HepG2 (cell line): ENCODE data around the gene TFDP1. TPM values are rescaled to one million over a fixed set of nuclear protein-coding genes. Genes with fewer than 3 reads are reported as not detected.

ENCODE experiments used
- ATAC-seq: fragments of 200-7000 bp; cut with Tn5 transposase; 3 replicates; pipeline ENCODE4 v1.9.1; 2020; ENCODE audit warnings: mild to moderate bottlenecking, moderate library complexity
- BruUV-seq: library from RNA; stranded (reverse); fragments of 400-500 nt; replicated peaks from 2 replicates; lab custom pipeline; 2021; lab: Mats Ljungman, UMichigan
- CTCF ChIA-PET: fragments of 300-600 bp; formaldehyde crosslinking; extraction: SDS; loops from one replicate; lab custom pipeline; 2021; ENCODE audit warnings: low total read pairs, inconsistent platforms, low intra/inter-chr PET ratio; lab: Yijun Ruan, JAX
- POLR2A ChIA-PET: fragments of 350-600 bp; sonication (Branson Sonifier 250); formaldehyde crosslinking; loops from one replicate; lab custom pipeline; 2020; ENCODE audit warnings: antibody characterized with exemption, inconsistent platforms; lab: Yijun Ruan, JAX
- DNase-seq: peaks from one replicate; pipeline ENCODE4 v3.0.0-alpha.2; 2015; ENCODE audit warnings: low spot score
- FAIRE-seq: peaks from 3 replicates; lab custom pipeline; 2011; peaks lifted over from hg19 to GRCh38; lab: Jason Lieb, UNC
- H2AFZ ChIP-seq: one replicate; pipeline ENCODE4 v1.6.1; 2011; ENCODE audit warnings: low read length, inconsistent platforms
- H3K27ac ChIP-seq: fragments of 300-600 bp; 3 replicates; pipeline ENCODE4 v1.8.0; 2011; ENCODE audit warnings: mixed run types, mild to moderate bottlenecking, mixed read lengths, low read length, inconsistent platforms; ENCODE audit not compliant: insufficient read depth; ENCODE audit errors: extremely low read length
- H3K27me3 ChIP-seq, 2 experiments: fragments of 200-600 bp in 1 of 2; 2 replicates in 1 of 2; 3 replicates in 1 of 2; pipeline versions ENCODE4 v1.6.0 to v1.8.0; 2011; ENCODE audit warnings: low read length in 2 of 2, mild to moderate bottlenecking in 2 of 2, moderate library complexity in 2 of 2, inconsistent platforms in 1 of 2; ENCODE audit not compliant: insufficient read depth in 2 of 2, control insufficient read depth in 1 of 2
- H3K36me3 ChIP-seq, 2 experiments: fragments of 200-600 bp in 1 of 2; replicated peaks in 1 of 2; 2 replicates in 1 of 2; 3 replicates in 1 of 2; pipeline versions ENCODE4 v1.5.1 to v1.8.0; 2011; ENCODE audit warnings: low read length in 2 of 2, inconsistent platforms in 1 of 2; ENCODE audit not compliant: insufficient read depth in 2 of 2, control insufficient read depth in 1 of 2
- H3K4me1 ChIP-seq: 2 replicates; pipeline ENCODE4 v1.5.1; 2012; ENCODE audit warnings: low read length, inconsistent platforms; ENCODE audit not compliant: insufficient read depth
- H3K4me2 ChIP-seq: 2 replicates; pipeline ENCODE4 v1.6.0; 2011; ENCODE audit warnings: low read depth, low read length, inconsistent platforms
- H3K4me3 ChIP-seq, 3 experiments: fragments of 200-600 bp in 1 of 3; sonication (generic), shearing (Covaris generic) in 1 of 3; replicated peaks in 1 of 3; 2 replicates each; pipeline ENCODE4 v1.5.1; 2011 to 2016; ENCODE audit warnings: low read length in 3 of 3, inconsistent platforms in 2 of 3, low read depth in 2 of 3, mild to moderate bottlenecking in 2 of 3, control low read depth in 1 of 3, mixed read lengths in 1 of 3; ENCODE audit not compliant: insufficient read depth in 1 of 3
- H3K79me2 ChIP-seq: one replicate; pipeline ENCODE4 v1.6.1; 2011; ENCODE audit warnings: low read length, inconsistent platforms; ENCODE audit not compliant: insufficient read depth
- H3K9ac ChIP-seq: 2 replicates; pipeline ENCODE4 v1.6.0; 2011; ENCODE audit warnings: mild to moderate bottlenecking, low read depth, low read length, inconsistent platforms; ENCODE audit not compliant: insufficient read depth
- H3K9me3 ChIP-seq: 2 replicates; pipeline ENCODE4 v1.5.1; 2012; ENCODE audit warnings: mild to moderate bottlenecking, low read length
- H4K20me1 ChIP-seq: 2 replicates; pipeline ENCODE4 v1.6.0; 2011; ENCODE audit warnings: inconsistent platforms, mild to moderate bottlenecking, low read length, moderate library complexity; ENCODE audit not compliant: insufficient read depth
- BCL6 ChIP-seq: IDR thresholded peaks from 2 replicates; pipeline ENCODE4 v1.6.1; 2016; ENCODE audit warnings: missing genetic modification reagents, missing compliant biosample characterization
- GZF1 ChIP-seq: sonication (generic); formaldehyde crosslinking; IDR thresholded peaks from 2 replicates; pipeline ENCODE4 v1.5.1; 2020; ENCODE audit warnings: mild to moderate bottlenecking, missing genetic modification reagents
- HOXD1 ChIP-seq: sonication (generic); formaldehyde crosslinking; IDR thresholded peaks from 2 replicates; pipeline ENCODE4 v1.5.0; 2020; ENCODE audit warnings: missing genetic modification reagents
- MTF1 ChIP-seq: sonication (generic); formaldehyde crosslinking; IDR thresholded peaks from 2 replicates; pipeline ENCODE4 v1.5.0; 2020; ENCODE audit warnings: missing genetic modification reagents
- MZF1 ChIP-seq: sonication (generic); formaldehyde crosslinking; IDR thresholded peaks from 2 replicates; pipeline ENCODE4 v1.8.1; 2023; ENCODE audit warnings: mild to moderate bottlenecking, missing genetic modification reagents, borderline replicate concordance
- NONO ChIP-seq, 2 experiments: fragments of 450-650 bp in 1 of 2; sonication (generic) in 1 of 2; formaldehyde crosslinking in 1 of 2; IDR thresholded peaks in 1 of 2; conservative IDR thresholded peaks in 1 of 2; 2 replicates each; pipeline versions ENCODE4 v1.6.1 to v1.8.0; 2017 to 2022; ENCODE audit warnings: mild to moderate bottlenecking in 1 of 2, missing genetic modification reagents in 1 of 2, moderate library complexity in 1 of 2
- PCBP2 ChIP-seq: fragments of 200-400 bp; formaldehyde crosslinking; optimal IDR thresholded peaks from 2 replicates; pipeline ENCODE3; 2018; ENCODE audit warnings: low read length, low read depth; ENCODE audit not compliant: poor library complexity, severe bottlenecking
- SALL1 ChIP-seq: sonication (generic); formaldehyde crosslinking; IDR thresholded peaks from 2 replicates; pipeline ENCODE4 v1.8.0; 2022; ENCODE audit warnings: mild to moderate bottlenecking, missing genetic modification reagents
- SMYD3 ChIP-seq: sonication (generic); formaldehyde crosslinking; IDR thresholded peaks from 2 replicates; pipeline ENCODE4 v1.8.1; 2023; ENCODE audit warnings: mild to moderate bottlenecking, missing genetic modification reagents
- SP4 ChIP-seq: sonication (generic); formaldehyde crosslinking; IDR thresholded peaks from 2 replicates; pipeline ENCODE4 v1.8.1; 2023; ENCODE audit warnings: mild to moderate bottlenecking, missing genetic modification reagents
- TP53 ChIP-seq: sonication (generic); formaldehyde crosslinking; conservative IDR thresholded peaks from 2 replicates; pipeline ENCODE4 v1.4.0; 2020; ENCODE audit warnings: missing genetic modification reagents
- ZFP36 ChIP-seq: fragments of 150-350 bp; IDR thresholded peaks from 2 replicates; pipeline ENCODE4 v1.6.1; 2018; ENCODE audit warnings: borderline replicate concordance, low read length, low read depth; ENCODE audit not compliant: partially characterized antibody
- ZFP62 ChIP-seq: sonication (generic); formaldehyde crosslinking; IDR thresholded peaks from 2 replicates; pipeline ENCODE4 v1.4.0; 2020; ENCODE audit warnings: missing genetic modification reagents
- ZKSCAN8 ChIP-seq: IDR thresholded peaks from 2 replicates; pipeline ENCODE4 v1.6.1; 2016; ENCODE audit warnings: borderline replicate concordance, missing genetic modification reagents, missing compliant biosample characterization
- ZMAT3 ChIP-seq: sonication (generic); formaldehyde crosslinking; conservative IDR thresholded peaks from 2 replicates; pipeline ENCODE4 v1.7.0; 2021; ENCODE audit warnings: missing genetic modification reagents
- ZNF660 ChIP-seq: sonication (generic); formaldehyde crosslinking; IDR thresholded peaks from 2 replicates; pipeline ENCODE4 v1.5.1; 2020; ENCODE audit warnings: mild to moderate bottlenecking, low read depth, missing genetic modification reagents, borderline replicate concordance
- WGBS: methylation state at CpG from one replicate; pipeline ENCODE4 v1.1.6; 2017; ENCODE audit warnings: low lambda C conversion rate; 5-methylcytosine and 5-hydroxymethylcytosine counted together
- in situ Hi-C: cut with HindIII; loops from 2 replicates; pipeline ENCODE4 v1.10.0; 2017; ENCODE audit warnings: low pct_unique_long_range_greater_than_20kb; ENCODE audit not compliant: extremely low pct_ligation_motif_present
- intact Hi-C: fragments of 100-400 bp; cut with micrococcal nuclease; formaldehyde crosslinking; loops from one replicate; pipeline ENCODE4 v1.10.0; 2022; ENCODE audit not compliant: unreplicated experiment
- polyA plus RNA-seq, 8 experiments: library from polyadenylated mRNA; depleted of rRNA in 3 of 8; stranded (reverse) in 7 of 8; unstranded in 1 of 8; fragments of >200 nt; fragmentation: Illumina TruSeq in 4 of 8; extraction: Trizol in 4 of 8; gene quantifications; 2 replicates each; pipeline versions ENCODE4 v1.2.1 to v1.2.3, GENCODE V29; 2011 to 2016; ENCODE audit warnings: low read depth in 4 of 8, missing spikeins in 1 of 8, mixed read lengths in 1 of 8; ENCODE audit not compliant: insufficient read depth in 1 of 8
- total RNA-seq, 5 experiments: library from RNA; depleted of rRNA; stranded (reverse); fragments of >200 nt; fragmentation: Illumina TruSeq; extraction: Trizol; gene quantifications; 2 replicates each; pipeline ENCODE4 v1.2.3, GENCODE V29; 2016; ENCODE audit warnings: low read depth in 1 of 5

TFDP1 gene
- total and polyA plus RNA-seq, 2 of the 13 experiments (the other 11 are each of a cell fraction or from before 2014, with no cell fraction given) = 38.0 to 84.2 TPM

DNA sequence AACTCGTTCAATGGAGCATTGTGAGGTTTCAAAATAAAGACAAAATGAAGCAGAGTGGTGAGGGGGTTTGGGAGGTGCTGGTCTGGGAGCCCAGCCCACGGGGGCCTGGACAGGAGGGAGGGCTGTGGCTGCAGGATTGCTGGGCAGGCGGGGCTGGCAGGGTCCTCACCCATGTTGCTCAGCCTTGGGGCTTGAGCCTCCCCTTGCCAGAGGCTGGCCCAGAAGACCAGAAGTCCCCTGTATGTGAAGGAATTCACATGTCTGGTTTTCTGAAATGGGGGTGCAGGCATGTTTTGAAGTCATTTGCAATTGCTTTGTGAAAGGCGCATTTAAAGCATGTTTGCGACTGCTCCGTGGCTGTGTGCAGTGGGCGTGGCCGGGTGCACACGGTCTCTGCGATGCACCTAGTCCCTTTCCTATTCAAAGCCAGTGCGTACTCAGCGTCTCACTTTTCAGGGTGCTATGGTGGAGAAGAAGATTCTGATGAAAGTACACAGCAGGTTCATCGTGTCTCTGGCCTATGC lies 84.7 kb downstream of the TFDP1 start:
- Histone ChIP-seq H3K4me3 (no peak overlapping the region), H3K27ac (no peak overlapping the region), H3K36me3 (no peaks in the 10 kb centered on the region), H3K27me3 (peaks cover 7 to 51% of the 10 kb centered on the region in 2 experiments; a peak in 4 of 5 replicates), H4K20me1 (no peaks in the 10 kb centered on the region), H3K9me3 (no peaks in the 10 kb centered on the region), H2AFZ (no peak overlapping the region), H3K4me1 (peaks cover 9% of the 10 kb centered on the region), H3K79me2 (no peaks in the 10 kb centered on the region), H3K9ac (no peak overlapping the region), H3K4me2 (no peak overlapping the region)
- FAIRE-seq = no peak
- in situ Hi-C loops = no loop called here
- POLR2A ChIA-PET = no interaction called here
- CTCF ChIA-PET = no interaction called here
- no TSS peak for BruUV-seq
- intact Hi-C loops = no loop called here
- 26% methylated on average over 12 of the region's 13 CpGs for WGBS
- no peak for ATAC-seq
- TF ChIP-seq SMYD3 (no peak), ZFP36 (no peak), GZF1 (CRISPR knock-in tag) (no peak), ZFP62 (CRISPR knock-in tag) (no peak), SP4 (CRISPR knock-in tag) (no peak), NONO (IDR thresholded peaks at IDR 0.05) (no peak), NONO (CRISPR knock-in tag; conservative IDR thresholded peaks at IDR 0.05) (no peak), BCL6 (CRISPR knock-in tag) (no peak), ZNF660 (no peak), ZKSCAN8 (CRISPR knock-in tag) (no peak), MTF1 (CRISPR knock-in tag) (no peak), MZF1 (CRISPR knock-in tag) (no peak), SALL1 (CRISPR knock-in tag) (no peak), TP53 (no peak), HOXD1 (no peak), ZMAT3 (CRISPR knock-in tag) (no peak), PCBP2 (no peak)
- DNase-seq = no peak
